AG09319 (cell line): ENCODE measurements around the gene FADD.
"Not testable (repeated sequence)": the region's sequence is repeated elsewhere in the genome, so short reads cannot be mapped to it uniquely, and the experiment has no call there.

Source experiments
- DNase-seq: peaks from one replicate; pipeline ENCODE4 v3.0.0-alpha.2; 2010; ENCODE audit warnings: low read depth; ENCODE audit errors: extremely low read depth
- CTCF ChIP-seq: IDR thresholded peaks from 2 replicates; pipeline ENCODE4 v1.5.1; 2011; ENCODE audit warnings: low read depth, mild to moderate bottlenecking, inconsistent platforms, low read length, moderate library complexity

The FADD gene

GRCh38 chr11:70206226-70206981 is 3.3 kb downstream of the FADD start:
- DNase-seq = no peak
- TF ChIP-seq CTCF = no peak

DNA sequence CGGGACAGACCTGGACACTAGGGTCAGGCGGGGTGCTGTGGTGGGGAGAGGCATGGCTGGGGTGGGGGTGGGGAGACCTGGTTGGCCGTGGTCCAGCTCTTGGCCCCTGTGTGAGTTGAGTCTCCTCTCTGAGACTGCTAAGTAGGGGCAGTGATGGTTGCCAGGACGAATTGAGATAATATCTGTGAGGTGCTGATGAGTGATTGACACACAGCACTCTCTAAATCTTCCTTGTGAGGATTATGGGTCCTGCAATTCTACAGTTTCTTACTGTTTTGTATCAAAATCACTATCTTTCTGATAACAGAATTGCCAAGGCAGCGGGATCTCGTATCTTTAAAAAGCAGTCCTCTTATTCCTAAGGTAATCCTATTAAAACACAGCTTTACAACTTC is 3.9 kb downstream of the FADD start:
- DNase-seq = no peak
- TF ChIP-seq CTCF = no peak

- TF ChIP-seq CTCF = no peak
- no peak for DNase-seq
Observed at GRCh38 chr11:70207531-70208131, 4.5 kb downstream of the FADD start.

GRCh38 chr11:70209391-70209912 is 6.4 kb downstream of the FADD start:
- no peak for TF ChIP-seq CTCF
- no peak for DNase-seq

DNA sequence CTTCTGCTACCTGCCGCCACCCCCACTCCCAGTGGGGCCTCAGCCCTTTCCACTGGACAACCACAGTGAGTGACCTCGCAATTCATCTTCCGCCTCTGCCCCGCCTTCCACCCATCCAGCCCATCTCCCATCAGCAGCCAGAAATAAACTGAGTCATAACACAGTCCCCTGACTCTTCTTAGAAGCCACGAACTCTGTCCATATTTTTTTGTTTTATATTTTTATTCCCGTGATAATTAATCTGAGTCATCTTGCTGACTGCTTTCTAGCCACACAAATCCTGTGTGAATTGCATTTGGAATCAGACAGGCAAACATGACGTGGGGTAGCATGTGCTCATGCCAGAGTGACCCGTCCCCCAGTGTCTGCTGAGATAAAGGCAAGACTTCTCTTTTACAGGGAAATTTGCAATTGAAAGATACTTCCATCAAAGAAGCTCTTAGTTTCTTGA is 7.0 kb downstream of the FADD start:
- no peak for DNase-seq

GRCh38 chr11:70210530-70210929 is 7.4 kb downstream of the FADD start:
- DNase-seq = no peak
- no peak for TF ChIP-seq CTCF

More for the DNA sequence above, 7.0 kb downstream of the FADD start:
- TF ChIP-seq CTCF = no peak; the same call in 1 of the 2 replicates

DNA sequence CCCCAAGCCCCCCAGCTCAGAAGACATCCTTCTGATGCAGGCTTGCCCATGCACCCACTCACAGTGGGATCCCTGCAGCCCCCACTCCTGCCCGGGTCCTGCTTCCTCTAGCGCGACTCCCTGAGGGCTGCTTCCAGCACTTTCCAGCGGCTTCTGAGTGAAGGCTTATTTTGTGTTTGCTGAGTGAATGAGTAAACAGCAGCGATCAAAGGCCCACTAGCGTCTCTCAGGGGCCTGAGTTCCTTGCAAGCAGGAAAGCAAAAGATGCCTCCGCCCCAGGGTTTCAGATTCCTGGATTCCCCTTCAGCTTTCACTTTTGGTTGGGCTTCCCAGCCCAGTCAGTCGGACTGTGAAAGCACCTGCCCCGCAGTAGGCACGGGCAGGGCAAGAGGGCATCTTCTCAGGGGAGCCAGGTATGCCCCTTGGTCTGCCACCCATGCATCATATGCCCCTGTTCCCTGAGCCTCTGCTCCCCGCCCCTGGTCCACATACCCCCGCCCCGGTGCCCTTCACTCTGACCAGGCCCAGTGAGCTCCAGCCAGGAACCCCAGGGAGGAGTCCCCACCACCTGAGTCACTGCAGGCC is 9.2 kb downstream of the FADD start:
- DNase-seq = no peak
- no peak for TF ChIP-seq CTCF

DNA sequence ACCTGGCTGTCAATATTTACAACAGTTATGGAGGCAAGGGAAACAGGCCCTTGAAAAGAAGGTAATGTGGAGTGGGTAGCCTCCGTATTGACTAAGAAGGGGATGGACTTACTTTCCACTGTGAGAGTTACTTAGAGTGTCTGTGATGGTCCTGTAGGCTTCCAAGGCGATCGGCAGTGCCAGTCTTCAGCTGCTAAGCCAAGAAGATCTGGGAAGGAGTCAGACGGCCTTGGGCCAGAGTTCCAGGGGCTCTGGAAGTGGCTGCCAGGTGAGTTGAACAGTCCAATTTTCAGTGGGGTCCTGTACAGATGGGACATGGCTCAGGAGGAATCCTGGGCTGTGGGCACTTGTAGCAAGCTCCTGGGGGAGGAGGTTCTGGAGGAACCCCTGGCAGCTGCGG is 14.3 kb downstream of the FADD start:
- not testable (repeated sequence) for DNase-seq

GRCh38 chr11:70218076-70218475 is 15.0 kb downstream of the FADD start:
- DNase-seq = not testable (repeated sequence)
